GM19328 (cell line): Measurements from ENCODE around the gene PCDH1.

Experiments used
- ATAC-seq: cut with Tn5 transposase; IDR thresholded peaks from one replicate; pipeline ENCODE4 v1.9.1; 2021; ENCODE audit warnings: mild to moderate bottlenecking, moderate library complexity; ENCODE audit not compliant: unreplicated experiment

The PCDH1 gene

DNA sequence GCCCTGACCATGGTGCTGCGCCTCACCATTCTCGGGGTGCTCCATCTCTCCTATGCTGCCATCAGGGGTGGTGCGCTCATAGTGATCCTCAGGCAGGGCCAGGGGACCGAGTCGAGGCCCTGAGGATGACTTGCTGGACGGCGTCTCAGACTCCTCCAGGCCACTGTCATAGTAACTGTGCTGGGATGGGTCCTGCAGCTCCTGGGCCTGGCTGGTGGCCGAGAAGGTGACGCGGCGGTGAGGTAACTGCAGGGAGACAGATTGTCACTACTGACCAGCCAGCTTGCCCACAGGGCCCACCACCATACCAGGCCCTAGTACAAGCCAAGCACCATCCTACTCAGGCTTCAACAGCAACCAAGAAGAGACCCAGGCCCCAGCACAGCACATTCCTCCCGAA lies 21.0 kb downstream of the PCDH1 start:
- no peak for ATAC-seq

DNA sequence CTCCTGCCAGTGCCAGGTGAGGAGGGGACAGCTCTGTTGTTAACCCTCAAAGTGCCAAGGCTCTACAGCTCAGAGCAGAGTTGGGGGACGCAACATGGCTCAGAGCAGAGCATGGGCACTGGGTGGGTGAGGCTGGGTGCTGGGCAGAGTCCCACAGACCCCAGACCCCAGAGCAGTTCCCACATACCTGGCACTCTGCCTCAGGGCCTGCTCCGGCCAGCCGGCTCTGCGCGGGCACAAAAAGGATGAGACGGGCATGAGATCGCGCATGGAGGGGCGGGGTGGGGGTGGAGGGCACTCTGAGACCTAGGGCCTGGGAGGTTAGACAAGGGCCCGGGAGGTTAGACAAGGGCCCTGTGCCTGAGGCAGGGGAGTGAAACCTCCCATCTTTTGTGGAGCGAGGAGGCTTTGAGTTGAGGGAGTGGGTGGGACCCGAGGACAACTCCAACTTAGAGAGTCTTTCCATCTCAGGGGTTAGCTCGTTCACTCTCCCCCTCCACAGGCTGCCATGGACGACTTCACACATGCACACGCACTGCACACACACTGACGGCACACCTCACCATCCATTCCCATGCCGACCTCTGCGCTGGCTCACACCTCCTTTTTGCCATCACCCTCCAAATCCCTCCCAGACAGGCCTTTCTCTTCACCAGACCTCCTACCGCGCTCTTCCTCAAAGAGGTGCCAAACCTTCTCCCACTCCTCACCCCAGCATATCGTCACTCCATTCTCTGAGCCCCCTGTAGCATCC lies 22.0 kb downstream of the PCDH1 start:
- ATAC-seq = no peak

DNA sequence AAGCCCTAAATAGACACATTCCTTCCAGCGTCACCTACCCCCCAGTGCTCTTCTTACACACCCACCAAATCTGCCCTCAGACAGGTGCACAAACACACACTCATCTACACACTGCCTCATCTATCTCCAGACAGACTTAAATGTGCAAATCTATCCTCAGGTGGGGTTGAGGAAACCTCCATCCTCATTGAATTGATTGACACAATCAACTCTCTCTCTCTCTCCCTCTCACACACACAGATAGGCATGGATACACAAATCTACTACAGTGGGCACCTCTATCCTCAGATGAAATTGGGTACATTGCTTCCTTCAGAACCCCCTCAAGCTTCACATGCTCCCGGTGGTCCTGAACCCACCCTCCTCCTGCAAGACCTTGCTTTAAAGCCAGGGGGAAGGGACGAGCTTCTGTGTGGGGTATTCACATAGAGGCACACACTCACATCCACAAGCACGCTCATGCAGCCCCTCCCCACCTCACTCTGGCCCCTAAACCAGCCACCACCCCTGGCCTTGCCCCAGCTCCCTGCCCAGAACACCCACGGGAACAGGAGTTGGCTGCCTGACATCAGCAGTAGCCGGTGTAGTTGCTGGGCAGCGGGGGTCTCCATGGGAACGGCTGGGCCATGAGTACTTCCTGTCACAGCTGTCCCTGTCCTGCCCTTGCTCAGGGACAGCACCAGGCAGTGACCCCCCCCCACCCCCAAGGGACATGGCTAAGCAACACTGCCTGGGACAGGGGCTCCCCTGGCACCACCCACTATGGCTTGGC lies 22.8 kb downstream of the PCDH1 start:
- ATAC-seq = no peak

DNA sequence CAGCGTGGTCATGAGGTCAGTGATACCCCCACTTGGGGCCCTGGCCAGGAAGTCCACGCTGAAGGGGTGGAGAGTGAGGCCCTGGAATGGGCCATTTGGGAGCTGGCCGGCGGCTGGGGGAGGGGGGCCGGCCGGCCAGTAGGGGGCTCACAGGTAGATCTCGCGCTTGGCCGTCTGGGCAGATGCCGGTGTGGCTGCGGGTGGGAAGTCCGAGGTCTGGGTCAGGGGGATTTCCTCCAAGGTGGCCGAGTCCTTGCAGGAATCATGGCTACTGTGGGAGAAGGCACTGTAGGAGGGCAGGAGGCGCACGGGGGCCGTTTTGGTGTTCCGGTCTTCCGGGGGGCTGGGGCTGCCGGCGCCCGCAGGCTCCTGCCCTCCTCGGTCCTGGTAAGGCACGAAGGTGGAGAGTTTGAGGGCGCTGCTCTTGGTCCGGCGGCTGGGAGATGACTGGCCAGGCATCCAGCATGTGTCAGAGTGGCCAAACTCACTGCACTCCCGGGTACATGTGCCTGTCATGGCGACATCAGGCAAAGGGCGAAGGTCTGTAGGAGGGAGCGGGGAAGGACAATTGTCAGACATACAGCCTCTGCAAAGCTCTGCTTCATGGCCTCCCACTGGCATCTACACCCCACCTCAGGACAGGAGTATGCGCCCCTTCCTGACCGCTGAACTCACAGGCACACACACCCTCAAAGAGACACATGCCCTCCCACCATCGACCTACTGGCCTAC lies 24.1 kb downstream of the PCDH1 start:
- no peak for ATAC-seq

DNA sequence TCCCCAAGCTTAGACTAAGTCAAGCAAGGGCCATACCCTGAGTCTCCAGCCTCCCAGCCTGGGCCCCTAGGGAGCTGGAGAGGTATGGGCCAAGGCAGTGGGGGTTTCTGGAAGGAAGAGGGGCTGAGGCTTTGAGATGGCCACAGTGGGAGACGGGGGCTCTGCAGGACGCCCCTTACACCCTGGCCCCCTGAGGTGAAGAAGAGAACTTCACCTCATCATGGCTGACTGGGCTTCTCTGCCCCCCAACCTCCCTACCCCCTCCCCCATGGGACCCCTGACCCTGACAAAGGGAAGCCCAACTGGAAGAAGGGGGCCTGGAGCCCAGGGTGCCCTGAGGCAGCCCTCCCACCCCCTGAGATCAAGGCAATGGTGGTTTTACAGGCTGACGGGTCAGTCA lies 25.8 kb downstream of the PCDH1 start:
- ATAC-seq = no peak

DNA sequence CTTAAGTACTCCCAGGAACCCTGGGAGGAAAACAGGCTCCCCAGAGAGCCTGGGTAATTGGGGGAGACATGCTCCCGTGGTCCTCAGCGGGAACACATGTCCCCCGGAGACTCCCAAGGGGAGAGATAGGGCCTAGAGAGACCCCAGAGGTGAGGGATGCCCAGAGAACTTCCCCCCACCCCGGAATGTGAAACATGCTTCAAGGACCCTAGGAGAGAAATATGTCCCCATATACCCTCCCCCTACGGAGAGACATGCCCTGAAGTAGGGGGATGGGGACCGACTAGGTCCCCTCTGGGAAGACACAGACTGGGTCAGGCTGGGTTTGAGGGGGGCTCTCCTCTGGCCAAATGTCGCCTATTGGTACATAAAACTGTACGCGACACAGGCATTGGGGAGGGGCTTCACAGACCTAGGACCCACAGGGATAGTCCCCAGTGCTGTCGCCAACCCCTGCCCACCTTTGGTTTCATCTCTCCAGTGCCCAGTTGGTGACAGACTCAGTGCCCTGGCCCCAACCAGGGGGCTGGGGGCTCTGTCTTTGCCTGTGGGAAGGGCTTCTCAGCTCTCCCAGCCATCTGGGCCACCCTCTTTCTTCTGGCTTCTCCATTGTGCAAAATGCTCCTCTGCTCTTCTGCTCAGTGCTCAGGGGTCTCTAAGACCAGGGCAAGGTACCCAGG lies 26.9 kb downstream of the PCDH1 start:
- ATAC-seq = no peak

DNA sequence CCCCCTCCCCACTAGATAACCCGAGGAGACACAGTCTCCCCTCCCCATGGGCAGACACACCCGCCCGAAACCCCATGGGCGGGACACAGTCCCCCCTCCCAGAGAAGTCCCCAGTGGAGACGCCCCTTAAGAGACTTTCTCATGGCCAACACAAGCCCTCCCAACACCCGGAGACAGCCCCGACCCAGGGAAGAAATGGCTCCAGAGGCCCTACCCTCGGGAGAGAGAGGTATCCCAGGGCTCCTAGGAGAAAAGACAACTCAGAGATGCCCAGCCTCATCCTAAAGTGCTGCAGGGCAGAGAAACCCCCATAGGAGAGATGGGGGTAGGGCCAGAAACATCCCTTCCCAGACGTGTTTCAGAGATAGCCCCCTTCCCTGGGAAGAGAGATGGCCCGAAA lies 27.4 kb downstream of the PCDH1 start:
- ATAC-seq = no peak

DNA sequence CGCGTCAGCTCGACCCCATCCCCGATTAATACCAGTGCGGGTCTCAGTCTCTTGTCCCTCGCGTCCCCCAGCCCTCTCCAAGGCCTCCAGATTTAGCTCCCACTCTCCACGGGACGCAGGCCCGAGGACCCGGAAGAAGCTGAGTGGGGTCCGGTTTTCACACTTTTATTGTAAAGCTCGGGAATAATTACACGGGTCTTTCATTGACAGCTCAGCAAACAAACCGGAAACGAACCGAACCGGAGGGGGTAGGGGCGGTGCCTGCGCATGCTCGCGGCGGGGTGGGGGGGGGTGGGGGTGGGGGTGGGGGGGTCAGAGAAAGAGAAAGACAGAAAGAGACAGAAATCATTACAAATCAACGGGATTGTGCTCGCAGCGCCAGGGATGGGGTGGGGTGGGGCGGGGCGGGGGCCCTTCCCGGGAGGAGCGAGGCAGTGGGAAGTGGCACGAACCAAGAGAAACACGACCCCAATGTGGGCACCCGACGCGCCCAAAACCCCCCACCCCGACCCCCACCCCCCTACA lies 27.9 kb downstream of the PCDH1 start:
- ATAC-seq = no peak

DNA sequence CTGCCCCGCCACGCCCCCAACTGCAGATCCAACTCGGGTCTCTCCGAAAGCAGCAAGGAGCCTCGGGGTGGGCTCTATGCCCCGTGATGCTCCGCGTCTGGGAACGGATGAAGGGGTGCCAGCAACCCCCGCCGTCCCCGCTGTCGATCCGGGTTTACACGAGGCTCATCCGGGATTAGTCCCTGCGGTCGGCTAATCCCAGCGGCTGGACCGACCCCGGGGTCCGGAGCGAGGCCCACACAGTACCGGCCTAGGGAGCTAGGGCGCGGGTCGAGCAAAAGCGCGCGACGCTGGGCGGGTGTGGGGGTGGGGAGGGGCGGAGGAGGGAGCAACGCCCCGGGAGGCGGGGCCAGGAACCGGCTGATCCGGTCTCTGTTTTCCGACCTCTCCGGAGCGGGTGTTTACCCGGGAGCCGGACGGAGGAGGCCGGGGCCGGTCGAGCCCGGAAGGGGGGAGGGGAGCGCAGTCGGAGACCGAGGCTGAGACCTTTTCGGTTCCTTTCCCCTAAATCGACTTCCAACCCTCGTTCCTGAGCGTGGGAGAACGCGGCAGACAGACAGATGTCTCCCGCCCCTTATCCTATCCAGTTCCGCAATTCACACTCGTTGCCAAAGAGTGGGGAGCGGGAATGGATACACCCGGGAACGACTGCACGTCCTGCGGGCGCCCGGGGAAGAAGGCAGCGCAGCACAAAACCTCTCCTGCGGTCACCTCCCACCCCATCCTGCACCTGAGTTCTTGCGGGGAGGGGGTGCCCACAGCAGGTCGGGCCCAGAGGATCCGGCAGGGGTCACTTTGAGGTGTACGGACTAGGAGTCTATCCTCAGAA lies 28.6 kb downstream of the PCDH1 start:
- peak; percentile 76 for ATAC-seq

DNA sequence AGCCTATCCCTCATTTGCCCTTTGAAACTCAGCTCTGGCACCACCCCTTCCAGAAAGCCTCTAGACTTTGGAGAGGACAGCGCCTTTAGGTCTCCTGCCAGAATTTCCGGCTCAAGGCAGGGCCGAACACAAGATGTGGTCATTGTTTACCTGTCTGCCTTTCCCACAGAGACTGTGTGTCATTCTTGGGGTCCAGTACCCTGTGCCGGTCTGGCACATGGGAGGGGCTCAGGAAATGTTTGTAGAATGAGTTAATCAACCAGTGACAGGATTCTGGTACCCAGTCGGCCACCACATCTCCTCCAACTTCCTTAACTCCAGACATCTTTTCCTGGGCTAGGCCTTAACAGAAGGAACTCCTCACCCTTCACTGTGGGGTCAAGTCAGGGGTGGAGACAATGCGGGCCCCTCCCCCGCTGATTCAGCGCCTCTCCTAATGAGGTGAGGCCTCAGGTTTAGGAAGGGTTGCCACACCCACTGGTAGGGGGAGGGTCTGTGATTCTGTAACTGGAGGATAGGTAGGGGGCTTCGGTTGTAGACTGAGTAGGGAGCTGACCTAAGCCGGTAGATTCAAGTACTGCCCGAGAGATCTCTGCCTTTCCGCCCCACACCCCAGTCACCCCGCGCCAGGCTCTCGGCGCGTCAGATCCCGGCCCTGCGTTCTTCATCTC lies 29.3 kb downstream of the PCDH1 start:
- no peak for ATAC-seq

DNA sequence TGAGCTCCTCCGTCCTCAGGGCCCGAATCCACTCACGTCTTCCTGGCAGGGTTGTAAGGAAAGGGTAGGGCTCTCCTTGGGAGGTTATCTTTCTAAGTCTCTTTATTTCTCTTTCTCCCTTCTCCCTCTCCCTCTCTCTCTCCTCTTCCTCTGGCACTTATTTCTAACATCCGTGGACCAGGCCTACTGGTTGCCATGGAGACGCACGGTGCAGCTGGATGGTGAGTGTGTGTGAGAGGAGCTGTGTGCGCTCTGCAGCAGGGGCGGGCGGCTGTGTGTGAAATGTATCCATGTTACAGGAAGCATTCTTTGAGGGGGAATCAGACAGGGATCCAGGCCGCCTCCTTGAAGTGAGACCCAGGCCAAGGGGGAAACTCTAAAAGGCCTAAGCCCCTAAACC lies 32.2 kb downstream of the PCDH1 start:
- no peak for ATAC-seq

DNA sequence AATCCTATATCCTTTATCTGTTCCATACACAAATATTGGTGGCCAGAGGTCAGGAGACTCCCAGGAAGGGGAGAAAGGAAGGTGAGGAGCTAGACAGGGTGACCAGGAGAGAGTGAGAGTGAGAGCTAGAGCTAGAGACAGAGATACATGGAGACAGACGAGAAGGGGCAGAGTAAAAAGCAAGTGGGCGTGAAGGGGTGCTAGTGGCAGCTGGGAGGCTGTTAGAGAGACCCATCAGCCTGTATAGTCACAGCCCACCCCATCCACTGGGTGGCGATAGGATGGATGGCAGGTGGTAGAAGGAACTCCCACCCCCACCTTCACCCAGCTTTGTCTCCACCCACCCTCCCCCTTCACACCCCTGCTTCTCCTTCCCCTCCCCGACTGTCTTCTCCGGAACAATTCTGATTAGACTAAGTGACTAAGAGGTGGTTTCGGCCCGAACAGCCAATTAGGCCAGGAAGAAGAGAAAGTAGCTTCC lies 32.8 kb downstream of the PCDH1 start:
- no peak for ATAC-seq

DNA sequence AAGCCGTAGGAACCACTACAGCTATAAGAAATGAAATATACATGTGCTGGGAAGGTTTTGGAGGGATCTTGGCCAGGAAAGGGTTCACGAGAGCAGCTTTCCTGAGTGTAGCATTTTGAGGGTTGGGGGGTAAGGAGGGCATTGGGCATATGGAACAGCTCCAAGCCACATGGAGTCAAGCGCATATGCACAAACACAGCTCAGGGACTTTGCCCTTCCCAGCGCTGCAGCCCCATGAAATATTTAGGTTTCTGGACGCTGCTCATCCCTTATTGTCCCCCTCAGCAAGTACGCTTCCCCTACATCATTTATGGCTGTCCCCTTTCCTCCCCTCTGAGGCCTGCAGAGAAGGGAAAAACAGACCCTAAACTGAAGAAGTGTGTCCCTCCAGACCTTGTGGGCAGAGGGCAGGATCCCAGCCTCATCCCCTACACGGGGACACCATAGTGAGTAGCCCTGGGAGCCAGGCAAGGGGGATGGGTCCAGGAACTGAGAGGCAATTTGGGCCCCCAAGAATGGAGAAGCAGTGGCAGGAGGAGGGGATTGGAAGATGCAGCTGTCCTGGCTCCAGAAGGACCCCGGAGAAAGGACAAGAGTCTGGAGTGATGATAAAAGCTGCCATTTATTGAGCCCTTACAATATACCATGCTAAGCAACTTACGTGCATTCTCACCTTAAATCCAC lies 33.7 kb downstream of the PCDH1 start:
- no peak for ATAC-seq

DNA sequence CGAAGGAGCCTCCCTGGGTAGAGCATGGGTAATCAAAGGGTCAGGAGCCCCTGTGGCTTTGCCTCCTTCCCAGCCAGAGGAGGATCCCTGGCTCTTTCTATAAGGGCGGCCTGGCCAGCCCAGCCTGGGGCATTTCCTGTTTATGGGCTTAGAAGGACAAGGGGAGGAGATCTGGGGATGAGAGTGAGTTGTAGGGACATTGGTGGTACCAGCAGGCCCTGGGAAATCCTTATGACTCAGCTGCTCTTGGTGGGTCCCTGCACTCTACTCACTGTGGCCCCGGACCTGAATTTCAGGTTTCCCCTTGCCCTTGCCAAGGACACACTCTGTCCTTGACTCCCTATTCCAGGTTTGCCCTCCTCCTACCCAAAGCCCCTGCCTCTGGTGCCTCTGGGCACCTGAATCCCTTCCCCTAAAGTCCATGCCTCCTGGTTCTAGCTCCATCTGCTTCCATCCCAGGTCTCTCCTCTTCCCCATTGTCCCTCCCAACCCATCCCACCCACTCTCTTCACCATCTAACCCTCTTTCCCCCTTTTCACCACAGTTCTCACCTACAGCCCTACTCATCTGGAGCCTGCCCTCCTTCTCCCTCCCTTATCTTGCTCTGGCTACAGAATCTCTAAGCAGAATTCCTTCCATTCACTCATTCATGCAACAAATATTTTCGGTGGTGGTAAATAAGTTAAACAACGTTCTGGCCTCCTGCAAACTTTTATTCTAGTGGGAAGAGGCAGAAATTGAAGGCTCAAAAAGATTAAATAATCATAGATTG lies 34.9 kb downstream of the PCDH1 start:
- no peak for ATAC-seq

DNA sequence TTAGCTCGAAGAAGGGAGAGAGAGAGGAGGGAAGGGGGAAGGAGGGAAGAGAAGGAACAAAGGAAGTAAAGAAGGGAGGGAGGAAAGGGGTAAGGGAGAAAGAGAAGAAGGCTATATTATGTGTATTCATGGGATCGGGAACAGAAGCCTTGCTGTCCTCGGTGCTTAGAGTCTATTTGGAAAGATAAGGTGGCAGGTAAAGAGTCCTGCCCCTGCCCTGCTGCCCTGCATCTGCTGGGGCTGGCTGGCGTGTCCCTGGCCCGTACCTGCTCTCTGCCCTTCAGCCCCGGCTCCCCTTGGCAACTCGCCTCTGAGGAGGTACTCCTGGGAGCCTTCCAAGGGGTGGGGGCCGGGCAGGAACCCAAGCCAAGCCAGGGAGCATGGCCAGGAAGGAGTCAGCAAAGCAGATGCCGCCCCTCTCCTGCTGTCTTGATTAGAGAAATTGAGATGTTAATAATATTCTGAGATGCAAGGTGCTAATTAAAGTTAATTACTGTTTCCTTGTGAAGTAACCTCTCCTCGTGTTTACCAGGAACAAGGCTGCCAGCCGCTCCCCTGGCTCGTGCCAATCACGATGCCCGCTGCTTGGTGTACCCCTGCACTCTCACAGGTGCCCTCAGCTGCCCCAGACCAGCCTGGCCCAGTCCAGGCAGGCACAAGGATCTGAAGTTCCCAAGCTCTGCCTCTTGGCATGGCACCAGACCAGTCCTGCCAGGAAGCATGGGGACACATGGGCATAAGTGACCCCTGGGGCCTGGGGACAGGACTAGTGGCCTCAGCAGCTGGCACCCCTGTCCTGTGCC lies 36.6 kb downstream of the PCDH1 start:
- ATAC-seq = no peak

DNA sequence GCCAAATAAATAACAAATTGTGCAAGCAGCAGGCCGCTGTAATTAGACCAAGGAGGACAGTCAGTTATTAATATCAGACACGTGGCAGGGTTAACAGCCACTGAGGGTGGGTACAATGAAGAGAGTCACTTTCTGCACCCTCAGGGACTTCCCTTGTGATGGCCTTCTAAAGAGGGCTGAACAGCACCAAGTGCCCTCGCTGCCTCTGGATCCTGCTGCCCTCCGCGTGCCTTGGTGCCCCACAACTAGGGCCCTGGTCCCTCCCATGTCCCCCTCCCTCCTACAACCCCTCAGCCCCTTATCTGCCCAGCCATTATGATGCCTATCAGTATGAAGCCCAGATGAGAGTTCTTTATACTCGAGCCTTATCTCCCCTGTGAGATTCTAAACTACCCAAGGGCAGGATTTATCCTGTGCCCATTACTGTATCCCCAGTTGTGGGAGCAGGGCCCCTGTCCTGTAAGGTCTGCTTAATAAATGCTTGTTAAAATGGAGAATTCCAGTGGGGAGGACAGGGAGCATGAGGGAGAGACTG lies 37.3 kb downstream of the PCDH1 start:
- no peak for ATAC-seq

DNA sequence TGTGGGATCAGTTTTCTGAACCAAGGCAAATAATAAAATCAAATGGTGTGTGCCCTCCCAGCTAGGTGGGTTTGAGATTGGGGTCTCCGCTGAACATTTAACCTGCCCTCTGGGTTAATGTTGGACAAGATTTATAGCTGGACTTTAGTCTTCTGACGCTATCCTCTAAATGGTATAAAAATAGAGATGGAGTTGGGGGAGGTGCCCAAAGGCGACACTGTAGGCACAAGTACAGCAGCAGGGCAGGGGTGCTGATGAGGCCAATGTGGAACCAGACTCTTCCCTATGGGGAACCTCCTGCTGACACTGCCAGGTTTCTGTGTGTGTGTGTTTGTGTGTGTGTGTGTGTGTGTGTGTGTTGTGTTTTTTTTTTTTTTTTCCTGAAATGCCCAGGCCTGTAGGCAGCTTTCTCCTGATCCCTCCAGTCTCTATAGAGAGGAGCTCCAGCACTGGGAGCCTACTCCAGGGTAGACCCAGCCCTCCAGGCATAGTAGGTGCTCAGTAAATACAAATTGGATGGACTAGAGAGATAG lies 37.9 kb downstream of the PCDH1 start:
- ATAC-seq = no peak
